Retina (tissue), 1 donor: ENCODE measurements around the gene TPM2.

Experiments used
- DNase-seq: peaks from one replicate; pipeline ENCODE4 v3.0.0-alpha.2; 2016

The TPM2 gene

GRCh38 chr9:35674025-35674361, 15.7 kb downstream of the TPM2 start:
- no peak for DNase-seq

GRCh38 chr9:35673132-35674024, 16.3 kb downstream of the TPM2 start, which contains the start of gene CA9:
TSS of gene CA9 (plus strand) at chr9:35673928. CDS start at chr9:35673960, 32 bp downstream.
- DNase-seq, result no peak

GRCh38 chr9:35669331-35670145, 20.2 kb downstream of the TPM2 start:
- no peak for DNase-seq

GRCh38 chr9:35667939-35668338, 21.8 kb downstream of the TPM2 start:
- no peak for DNase-seq

GRCh38 chr9:35666549-35666948, 23.2 kb downstream of the TPM2 start:
- no peak for DNase-seq

- DNase-seq, result no peak
Measured at GRCh38 chr9:35666045-35666444, 23.7 kb downstream of the TPM2 start.

- no peak for DNase-seq
Measured at GRCh38 chr9:35665471-35665818, 24.3 kb downstream of the TPM2 start.

- peak; percentile 93 for DNase-seq
Measured at GRCh38 chr9:35664531-35665470, 24.9 kb downstream of the TPM2 start, which contains the start of gene ARHGEF39. TSS of gene ARHGEF39 (minus strand) at chr9:35665195. CDS start at chr9:35665169, 26 bp downstream.

- no peak for DNase-seq
Measured at GRCh38 chr9:35662437-35662836, 27.3 kb downstream of the TPM2 start.

- no peak for DNase-seq
Measured at GRCh38 chr9:35661756-35662350, 27.9 kb downstream of the TPM2 start.

GRCh38 chr9:35660966-35661415, 28.7 kb downstream of the TPM2 start:
- no peak for DNase-seq

- DNase-seq, result no peak
Measured at GRCh38 chr9:35659340-35659739, 30.4 kb downstream of the TPM2 start.

- no peak for DNase-seq
Measured at GRCh38 chr9:35658968-35659220, 30.8 kb downstream of the TPM2 start.

- DNase-seq, result peak; percentile 99
Measured at GRCh38 chr9:35658137-35658967, 31.4 kb downstream of the TPM2 start, which contains the start of gene CCDC107. TSS of gene CCDC107 (plus strand) at chr9:35658292. CDS start at chr9:35658380, 88 bp downstream.

- peak; percentile 98 for DNase-seq
Measured at GRCh38 chr9:35657546-35658136, 32.1 kb downstream of the TPM2 start, which contains the start of gene RMRP. TSS of gene RMRP (minus strand) at chr9:35658019.

- no peak for DNase-seq
Measured at GRCh38 chr9:35656831-35657545, 32.7 kb downstream of the TPM2 start.

- no peak for DNase-seq
Measured at GRCh38 chr9:35656348-35656747, 33.4 kb downstream of the TPM2 start.

- no peak for DNase-seq
Measured at GRCh38 chr9:35653611-35654010, 36.1 kb downstream of the TPM2 start.

GRCh38 chr9:35652829-35653209, 36.9 kb downstream of the TPM2 start:
- DNase-seq, result no peak
